H1 (cell line): ENCODE results near the gene TMEM151B.

Experiments used
- ATF3 ChIP-seq: IDR thresholded peaks from 2 replicates; pipeline ENCODE4 v1.6.1; 2011; ENCODE audit warnings: low read depth, mild to moderate bottlenecking, low read length; ENCODE audit not compliant: insufficient read depth
- CEBPB ChIP-seq: IDR thresholded peaks from 2 replicates; pipeline ENCODE4 v1.6.1; 2012; ENCODE audit warnings: low read depth, low read length
- CHD1 ChIP-seq: IDR thresholded peaks from 2 replicates; pipeline ENCODE4 v1.6.1; 2012; ENCODE audit warnings: low read depth, low read length, improper control_type of control experiment
- EZH2 ChIP-seq: fragments of 200-600 bp; sonication (generic); IDR thresholded peaks from 2 replicates; pipeline ENCODE4 v1.7.1; 2012; ENCODE audit warnings: low read depth, mild to moderate bottlenecking, moderate library complexity, low read length, inconsistent platforms; ENCODE audit not compliant: severe bottlenecking
- FOSL1 ChIP-seq: IDR thresholded peaks from 2 replicates; pipeline ENCODE4 v1.6.1; 2011; ENCODE audit warnings: mild to moderate bottlenecking, low read depth, low read length, moderate library complexity; ENCODE audit not compliant: insufficient read depth
- POLR2AphosphoS5 ChIP-seq: IDR thresholded peaks from 2 replicates; pipeline ENCODE4 v1.6.1; 2011; ENCODE audit warnings: low read depth, low read length
- RAD21 ChIP-seq, 2 experiments: IDR thresholded peaks in 1 of 2; conservative IDR thresholded peaks in 1 of 2; 2 replicates each; pipeline ENCODE4 v1.6.1; 2011; ENCODE audit warnings: low read depth in 2 of 2, low read length in 2 of 2, improper control_type of control experiment in 1 of 2, inconsistent platforms in 1 of 2, mild to moderate bottlenecking in 1 of 2, moderate library complexity in 1 of 2
- RFX5 ChIP-seq: IDR thresholded peaks from 2 replicates; pipeline ENCODE4 v1.6.1; 2011; ENCODE audit warnings: low read depth, low read length, improper control_type of control experiment, borderline replicate concordance
- SP1 ChIP-seq: IDR thresholded peaks from 2 replicates; pipeline ENCODE4 v1.6.1; 2011; ENCODE audit warnings: low read depth, low read length
- TF ChIP-seq, protein P1 (sequence below), 3 experiments: IDR thresholded peaks; 1 replicate in 2 of 3; 2 replicates in 1 of 3; pipeline versions ENCODE4 v1.5.1 to v1.6.1; 2011; ENCODE audit warnings: low read length in 3 of 3, mild to moderate bottlenecking in 3 of 3, inconsistent platforms in 2 of 3, low read depth in 1 of 3, moderate library complexity in 1 of 3; ENCODE audit not compliant: insufficient read depth in 1 of 3; ENCODE audit errors: control extremely low read depth in 1 of 3

DNA sequence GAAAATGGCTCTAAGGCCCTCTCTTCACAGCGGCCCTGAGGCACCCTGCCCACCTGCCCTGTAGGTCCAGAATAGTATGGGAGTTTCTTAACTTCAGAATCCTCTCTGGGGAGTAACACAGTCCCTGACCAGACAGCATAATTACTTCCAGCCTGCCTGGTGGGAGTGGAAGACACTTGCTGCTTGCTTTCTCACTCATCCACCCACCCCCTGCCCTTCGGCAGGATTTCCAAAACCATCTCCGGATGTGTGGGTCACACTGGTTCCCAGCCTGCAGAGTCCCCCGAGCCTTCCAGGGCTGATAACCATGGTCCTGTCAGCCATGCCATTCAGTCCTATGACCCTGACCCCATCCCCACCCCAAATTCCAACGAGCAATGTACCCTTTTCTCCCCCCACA lies 41.4 kb upstream of the TMEM151B start:
- no peak for TF ChIP-seq CHD1
- no peak for TF ChIP-seq SP1
- TF ChIP-seq, protein P1, sequence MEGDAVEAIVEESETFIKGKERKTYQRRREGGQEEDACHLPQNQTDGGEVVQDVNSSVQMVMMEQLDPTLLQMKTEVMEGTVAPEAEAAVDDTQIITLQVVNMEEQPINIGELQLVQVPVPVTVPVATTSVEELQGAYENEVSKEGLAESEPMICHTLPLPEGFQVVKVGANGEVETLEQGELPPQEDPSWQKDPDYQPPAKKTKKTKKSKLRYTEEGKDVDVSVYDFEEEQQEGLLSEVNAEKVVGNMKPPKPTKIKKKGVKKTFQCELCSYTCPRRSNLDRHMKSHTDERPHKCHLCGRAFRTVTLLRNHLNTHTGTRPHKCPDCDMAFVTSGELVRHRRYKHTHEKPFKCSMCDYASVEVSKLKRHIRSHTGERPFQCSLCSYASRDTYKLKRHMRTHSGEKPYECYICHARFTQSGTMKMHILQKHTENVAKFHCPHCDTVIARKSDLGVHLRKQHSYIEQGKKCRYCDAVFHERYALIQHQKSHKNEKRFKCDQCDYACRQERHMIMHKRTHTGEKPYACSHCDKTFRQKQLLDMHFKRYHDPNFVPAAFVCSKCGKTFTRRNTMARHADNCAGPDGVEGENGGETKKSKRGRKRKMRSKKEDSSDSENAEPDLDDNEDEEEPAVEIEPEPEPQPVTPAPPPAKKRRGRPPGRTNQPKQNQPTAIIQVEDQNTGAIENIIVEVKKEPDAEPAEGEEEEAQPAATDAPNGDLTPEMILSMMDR (IDR thresholded peaks at IDR 0.05; ENCODE audit: control extremely low read depth in 1 of 3, insufficient read depth in 1 of 3, low read depth in 1 of 3, low read length in 3 of 3): no peak
- no peak for TF ChIP-seq CEBPB
- TF ChIP-seq RAD21 (IDR thresholded peaks at IDR 0.05 in 1 of 2, conservative IDR thresholded peaks at IDR 0.05 in 1 of 2; ENCODE audit: low read depth in 2 of 2, low read length in 2 of 2): no peak
- no peak for TF ChIP-seq ATF3
- TF ChIP-seq POLR2AphosphoS5: no peak
- no peak for TF ChIP-seq FOSL1
- TF ChIP-seq RFX5: no peak
- no peak for TF ChIP-seq EZH2
